HepG2 (cell line): ENCODE data around the gene USP43. TPM values are rescaled to one million over a fixed set of nuclear protein-coding genes. Genes with fewer than 3 reads are reported as not detected.

Source experiments
- ATF7-NPFF ChIP-seq: sonication (generic); formaldehyde crosslinking; IDR thresholded peaks from 2 replicates; pipeline ENCODE4 v1.8.1; 2023; ENCODE audit warnings: mild to moderate bottlenecking, low read depth, missing genetic modification reagents, moderate library complexity
- CENPX ChIP-seq: sonication (generic); formaldehyde crosslinking; IDR thresholded peaks from 2 replicates; pipeline ENCODE4 v1.9.0; 2021; ENCODE audit warnings: mild to moderate bottlenecking, missing genetic modification reagents, moderate library complexity
- ELF4 ChIP-seq: sonication (generic); formaldehyde crosslinking; IDR thresholded peaks from 2 replicates; pipeline ENCODE4 v1.5.0; 2020; ENCODE audit warnings: missing genetic modification reagents, mild to moderate bottlenecking, moderate library complexity, borderline replicate concordance
- HOXD1 ChIP-seq: sonication (generic); formaldehyde crosslinking; IDR thresholded peaks from 2 replicates; pipeline ENCODE4 v1.5.0; 2020; ENCODE audit warnings: missing genetic modification reagents
- JDP2 ChIP-seq: sonication (generic); formaldehyde crosslinking; IDR thresholded peaks from 2 replicates; pipeline ENCODE4 v1.8.1; 2022; ENCODE audit warnings: missing genetic modification reagents, borderline replicate concordance
- KLF6 ChIP-seq: IDR thresholded peaks from 2 replicates; pipeline ENCODE4 v1.8.0; 2016; ENCODE audit warnings: missing biosample characterization, missing genetic modification reagents
- MAFG ChIP-seq: sonication (generic); formaldehyde crosslinking; IDR thresholded peaks from 2 replicates; pipeline ENCODE4 v1.5.1; 2020; ENCODE audit warnings: mild to moderate bottlenecking, missing genetic modification reagents
- NFYB ChIP-seq: sonication (generic); formaldehyde crosslinking; IDR thresholded peaks from 2 replicates; pipeline ENCODE4 v1.4.0; 2020; ENCODE audit warnings: missing genetic modification reagents
- NR2C2 ChIP-seq: sonication (generic); formaldehyde crosslinking; IDR thresholded peaks from 2 replicates; pipeline ENCODE4 v1.4.0; 2020; ENCODE audit warnings: missing genetic modification reagents, mild to moderate bottlenecking, moderate library complexity, borderline replicate concordance
- PAWR ChIP-seq: sonication (generic); formaldehyde crosslinking; IDR thresholded peaks from 2 replicates; pipeline ENCODE4 v1.4.0; 2020; ENCODE audit warnings: missing genetic modification reagents, mild to moderate bottlenecking, borderline replicate concordance
- RBM39 ChIP-seq: fragments of 200-400 bp; formaldehyde crosslinking; IDR thresholded peaks from one replicate; pipeline ENCODE4 v1.6.1; 2018; ENCODE audit warnings: antibody characterized with exemption, mild to moderate bottlenecking, low read depth, low read length; ENCODE audit not compliant: poor library complexity, severe bottlenecking
- RXRB ChIP-seq: IDR thresholded peaks from 2 replicates; pipeline ENCODE4 v1.6.1; 2016; ENCODE audit warnings: borderline replicate concordance, missing genetic modification reagents, missing compliant biosample characterization
- SALL1 ChIP-seq: sonication (generic); formaldehyde crosslinking; IDR thresholded peaks from 2 replicates; pipeline ENCODE4 v1.8.0; 2022; ENCODE audit warnings: mild to moderate bottlenecking, missing genetic modification reagents
- SAP130 ChIP-seq: IDR thresholded peaks from 2 replicates; pipeline ENCODE4 v1.6.1; 2016; ENCODE audit warnings: low read depth
- ZIK1 ChIP-seq: sonication (generic); formaldehyde crosslinking; IDR thresholded peaks from 2 replicates; pipeline ENCODE4 v1.5.0; 2020; ENCODE audit warnings: mild to moderate bottlenecking, low read depth, missing genetic modification reagents, borderline replicate concordance
- ZNF136 ChIP-seq: sonication (generic); formaldehyde crosslinking; IDR thresholded peaks from 2 replicates; pipeline ENCODE4 v1.8.1; 2022; ENCODE audit warnings: low read depth, mild to moderate bottlenecking, moderate library complexity, missing genetic modification reagents
- ZNF605 ChIP-seq: sonication (generic); formaldehyde crosslinking; IDR thresholded peaks from 2 replicates; pipeline ENCODE4 v1.8.0; 2022; ENCODE audit warnings: mild to moderate bottlenecking, missing genetic modification reagents
- ZNF749 ChIP-seq: sonication (generic); formaldehyde crosslinking; IDR thresholded peaks from 2 replicates; pipeline ENCODE4 v1.8.0; 2022; ENCODE audit warnings: mild to moderate bottlenecking, missing genetic modification reagents, moderate library complexity, borderline replicate concordance
- ZNF75D ChIP-seq: sonication (generic); formaldehyde crosslinking; IDR thresholded peaks from 2 replicates; pipeline ENCODE4 v1.8.1; 2023; ENCODE audit warnings: missing genetic modification reagents, mild to moderate bottlenecking, borderline replicate concordance
- ZNF761 ChIP-seq: sonication (generic); formaldehyde crosslinking; conservative IDR thresholded peaks from 2 replicates; pipeline ENCODE4 v1.4.0; 2020; ENCODE audit warnings: mild to moderate bottlenecking, missing genetic modification reagents
- polyA plus RNA-seq, 8 experiments: library from polyadenylated mRNA; depleted of rRNA in 3 of 8; stranded (reverse) in 7 of 8; unstranded in 1 of 8; fragments of >200 nt; fragmentation: Illumina TruSeq in 4 of 8; extraction: Trizol in 4 of 8; gene quantifications; 2 replicates each; pipeline versions ENCODE4 v1.2.1 to v1.2.3, GENCODE V29; 2011 to 2016; ENCODE audit warnings: low read depth in 4 of 8, missing spikeins in 1 of 8, mixed read lengths in 1 of 8; ENCODE audit not compliant: insufficient read depth in 1 of 8
- total RNA-seq, 5 experiments: library from RNA; depleted of rRNA; stranded (reverse); fragments of >200 nt; fragmentation: Illumina TruSeq; extraction: Trizol; gene quantifications; 2 replicates each; pipeline ENCODE4 v1.2.3, GENCODE V29; 2016; ENCODE audit warnings: low read depth in 1 of 5
- TF ChIP-seq, protein P1 (sequence below): sonication (generic); formaldehyde crosslinking; IDR thresholded peaks from 2 replicates; pipeline ENCODE4 v1.4.0; 2020; ENCODE audit warnings: missing genetic modification reagents
- TF ChIP-seq, protein P2 (sequence below): sonication (generic); formaldehyde crosslinking; IDR thresholded peaks from 2 replicates; pipeline ENCODE4 v1.4.0; 2020; ENCODE audit warnings: missing genetic modification reagents, borderline replicate concordance
- TF ChIP-seq, protein P3 (sequence below): sonication (generic); formaldehyde crosslinking; IDR thresholded peaks from 2 replicates; pipeline ENCODE4 v1.9.0; 2021; ENCODE audit warnings: missing genetic modification reagents, borderline replicate concordance

USP43 gene
- total and polyA plus RNA-seq, 2 of the 13 experiments (the other 11 are each of a cell fraction or from before 2014, with no cell fraction given): 1.6 to 2.2 TPM

DNA sequence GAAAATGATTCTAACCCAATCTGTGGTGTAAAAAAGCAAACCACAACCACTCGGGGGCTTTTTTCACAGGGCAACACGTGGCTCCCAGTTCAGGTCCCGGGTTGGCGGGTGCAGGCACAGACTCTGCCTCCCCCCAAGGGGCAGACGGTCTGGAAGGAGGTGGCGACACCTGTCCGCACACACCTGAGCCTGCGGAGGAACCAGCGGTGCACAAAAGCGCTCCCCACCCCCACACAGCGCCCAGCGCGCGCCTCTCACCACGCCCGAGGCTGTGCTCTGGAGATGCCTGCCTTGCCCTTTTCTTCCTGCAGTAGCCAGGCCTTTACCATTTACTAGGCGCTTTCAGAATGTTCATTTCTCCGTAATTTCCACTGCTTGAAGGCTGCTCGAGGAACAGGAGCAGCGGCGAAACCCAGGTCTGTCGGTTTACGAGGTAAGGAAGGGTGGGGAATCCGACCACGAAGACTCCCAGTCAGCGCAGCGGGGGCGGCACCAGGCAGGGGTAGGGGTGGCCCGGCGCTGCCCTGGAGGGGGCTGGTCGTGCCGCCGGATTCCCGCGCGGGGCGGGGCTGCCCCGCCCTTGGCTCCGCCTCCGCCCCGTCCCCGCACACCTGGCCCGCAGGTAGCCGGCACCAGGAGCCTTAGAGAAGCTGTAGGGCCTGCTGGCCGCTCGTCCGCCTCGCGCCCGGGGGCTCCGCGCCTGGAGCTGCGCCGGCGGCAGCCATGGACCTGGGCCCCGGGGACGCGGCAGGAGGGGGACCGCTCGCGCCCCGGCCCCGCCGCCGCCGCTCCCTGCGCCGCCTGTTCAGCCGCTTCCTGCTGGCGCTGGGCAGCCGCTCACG is at the start of gene USP43 (continued):
- TF ChIP-seq, protein P1, sequence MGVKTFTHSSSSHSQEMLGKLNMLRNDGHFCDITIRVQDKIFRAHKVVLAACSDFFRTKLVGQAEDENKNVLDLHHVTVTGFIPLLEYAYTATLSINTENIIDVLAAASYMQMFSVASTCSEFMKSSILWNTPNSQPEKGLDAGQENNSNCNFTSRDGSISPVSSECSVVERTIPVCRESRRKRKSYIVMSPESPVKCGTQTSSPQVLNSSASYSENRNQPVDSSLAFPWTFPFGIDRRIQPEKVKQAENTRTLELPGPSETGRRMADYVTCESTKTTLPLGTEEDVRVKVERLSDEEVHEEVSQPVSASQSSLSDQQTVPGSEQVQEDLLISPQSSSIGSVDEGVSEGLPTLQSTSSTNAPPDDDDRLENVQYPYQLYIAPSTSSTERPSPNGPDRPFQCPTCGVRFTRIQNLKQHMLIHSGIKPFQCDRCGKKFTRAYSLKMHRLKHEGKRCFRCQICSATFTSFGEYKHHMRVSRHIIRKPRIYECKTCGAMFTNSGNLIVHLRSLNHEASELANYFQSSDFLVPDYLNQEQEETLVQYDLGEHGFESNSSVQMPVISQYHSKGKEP: no peak
- TF ChIP-seq NR2C2 (no peak), JDP2 (no peak), RBM39 (no peak), CENPX (no peak), SAP130 (no peak), SALL1 (peak; percentile 43; the same call in 1 of the 2 replicates), ZIK1 (CRISPR knock-in tag) (no peak), KLF6 (CRISPR knock-in tag) (no peak), ZNF749 (no peak), ZNF136 (CRISPR knock-in tag) (no peak), ZNF605 (CRISPR knock-in tag) (no peak), NFYB (CRISPR knock-in tag) (no peak), PAWR (no peak), ELF4 (CRISPR knock-in tag) (no peak), RXRB (CRISPR knock-in tag) (no peak; the same call in 1 of the 2 replicates), ZNF761 (CRISPR knock-in tag) (no peak), HOXD1 (CRISPR knock-in tag) (no peak), ZNF75D (no peak), MAFG (CRISPR knock-in tag) (no peak), ATF7-NPFF (CRISPR knock-in tag) (no peak)
- TF ChIP-seq, protein P2, sequence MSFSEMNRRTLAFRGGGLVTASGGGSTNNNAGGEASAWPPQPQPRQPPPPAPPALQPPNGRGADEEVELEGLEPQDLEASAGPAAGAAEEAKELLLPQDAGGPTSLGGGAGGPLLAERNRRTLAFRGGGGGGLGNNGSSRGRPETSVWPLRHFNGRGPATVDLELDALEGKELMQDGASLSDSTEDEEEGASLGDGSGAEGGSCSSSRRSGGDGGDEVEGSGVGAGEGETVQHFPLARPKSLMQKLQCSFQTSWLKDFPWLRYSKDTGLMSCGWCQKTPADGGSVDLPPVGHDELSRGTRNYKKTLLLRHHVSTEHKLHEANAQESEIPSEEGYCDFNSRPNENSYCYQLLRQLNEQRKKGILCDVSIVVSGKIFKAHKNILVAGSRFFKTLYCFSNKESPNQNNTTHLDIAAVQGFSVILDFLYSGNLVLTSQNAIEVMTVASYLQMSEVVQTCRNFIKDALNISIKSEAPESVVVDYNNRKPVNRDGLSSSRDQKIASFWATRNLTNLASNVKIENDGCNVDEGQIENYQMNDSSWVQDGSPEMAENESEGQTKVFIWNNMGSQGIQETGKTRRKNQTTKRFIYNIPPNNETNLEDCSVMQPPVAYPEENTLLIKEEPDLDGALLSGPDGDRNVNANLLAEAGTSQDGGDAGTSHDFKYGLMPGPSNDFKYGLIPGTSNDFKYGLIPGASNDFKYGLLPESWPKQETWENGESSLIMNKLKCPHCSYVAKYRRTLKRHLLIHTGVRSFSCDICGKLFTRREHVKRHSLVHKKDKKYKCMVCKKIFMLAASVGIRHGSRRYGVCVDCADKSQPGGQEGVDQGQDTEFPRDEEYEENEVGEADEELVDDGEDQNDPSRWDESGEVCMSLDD (CRISPR knock-in tag): no peak
- TF ChIP-seq, protein P3, sequence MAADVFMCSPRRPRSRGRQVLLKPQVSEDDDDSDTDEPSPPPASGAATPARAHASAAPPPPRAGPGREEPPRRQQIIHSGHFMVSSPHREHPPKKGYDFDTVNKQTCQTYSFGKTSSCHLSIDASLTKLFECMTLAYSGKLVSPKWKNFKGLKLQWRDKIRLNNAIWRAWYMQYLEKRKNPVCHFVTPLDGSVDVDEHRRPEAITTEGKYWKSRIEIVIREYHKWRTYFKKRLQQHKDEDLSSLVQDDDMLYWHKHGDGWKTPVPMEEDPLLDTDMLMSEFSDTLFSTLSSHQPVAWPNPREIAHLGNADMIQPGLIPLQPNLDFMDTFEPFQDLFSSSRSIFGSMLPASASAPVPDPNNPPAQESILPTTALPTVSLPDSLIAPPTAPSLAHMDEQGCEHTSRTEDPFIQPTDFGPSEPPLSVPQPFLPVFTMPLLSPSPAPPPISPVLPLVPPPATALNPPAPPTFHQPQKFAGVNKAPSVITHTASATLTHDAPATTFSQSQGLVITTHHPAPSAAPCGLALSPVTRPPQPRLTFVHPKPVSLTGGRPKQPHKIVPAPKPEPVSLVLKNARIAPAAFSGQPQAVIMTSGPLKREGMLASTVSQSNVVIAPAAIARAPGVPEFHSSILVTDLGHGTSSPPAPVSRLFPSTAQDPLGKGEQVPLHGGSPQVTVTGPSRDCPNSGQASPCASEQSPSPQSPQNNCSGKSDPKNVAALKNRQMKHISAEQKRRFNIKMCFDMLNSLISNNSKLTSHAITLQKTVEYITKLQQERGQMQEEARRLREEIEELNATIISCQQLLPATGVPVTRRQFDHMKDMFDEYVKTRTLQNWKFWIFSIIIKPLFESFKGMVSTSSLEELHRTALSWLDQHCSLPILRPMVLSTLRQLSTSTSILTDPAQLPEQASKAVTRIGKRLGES: no peak
